WTC11 (cell line): ENCODE results near the gene SLC25A14. TPM values are rescaled to one million over a fixed set of nuclear protein-coding genes. Genes with fewer than 3 reads are reported as not detected.

ENCODE experiments used
- ATAC-seq: fragments of 200-7000 bp; cut with Tn5 transposase; 2 replicates; pipeline ENCODE4 v1.10.0; 2021; ENCODE audit warnings: mild to moderate bottlenecking, moderate library complexity
- CTCF ChIA-PET: fragments of 300-600 bp; sonication (Branson Sonifier 250); formaldehyde crosslinking; loops from one replicate; lab custom pipeline; 2021; ENCODE audit warnings: antibody characterized with exemption; lab: Charles Lee
- POLR2A ChIA-PET: fragments of 350-600 bp; sonication (Branson Sonifier 250); formaldehyde crosslinking; loops from one replicate; lab custom pipeline; 2021; ENCODE audit warnings: antibody characterized with exemption; lab: Charles Lee
- DNase-seq: peaks from one replicate; pipeline ENCODE4 v3.0.0; 2021; ENCODE audit warnings: low spot score
- H3K27ac Mint-ChIP-seq: 2 replicates; pipeline ENCODE4 v1.8.0; 2021; ENCODE audit warnings: mixed read lengths
- H3K27me3 Mint-ChIP-seq: 2 replicates; pipeline ENCODE4 v1.8.0; 2021; ENCODE audit warnings: low read depth, mild to moderate bottlenecking, moderate library complexity, mixed read lengths
- H3K36me3 Mint-ChIP-seq: 2 replicates; pipeline ENCODE4 v1.8.0; 2021; ENCODE audit warnings: mixed read lengths
- H3K4me1 Mint-ChIP-seq: 2 replicates; pipeline ENCODE4 v1.8.0; 2022; ENCODE audit warnings: mixed read lengths
- H3K4me3 Mint-ChIP-seq: 2 replicates; pipeline ENCODE4 v1.8.0; 2021; ENCODE audit warnings: mild to moderate bottlenecking, moderate library complexity, mixed read lengths
- H3K9me3 Mint-ChIP-seq: 2 replicates; pipeline ENCODE4 v1.8.0; 2021; ENCODE audit warnings: mixed read lengths
- CTCF ChIP-seq: fragments of 200-600 bp; IDR thresholded peaks from 2 replicates; pipeline ENCODE4 v1.8.0; 2022; ENCODE audit warnings: antibody characterized with exemption
- E2F1 ChIP-seq: sonication (generic); formaldehyde crosslinking; IDR thresholded peaks from 2 replicates; pipeline ENCODE4 v1.8.0; 2022; ENCODE audit warnings: mild to moderate bottlenecking, missing genetic modification reagents
- GABPB1 ChIP-seq: sonication (generic); formaldehyde crosslinking; IDR thresholded peaks from 2 replicates; pipeline ENCODE4 v1.8.1; 2023; ENCODE audit warnings: mild to moderate bottlenecking, missing genetic modification reagents
- KAT7 ChIP-seq: sonication (generic); formaldehyde crosslinking; IDR thresholded peaks from 2 replicates; pipeline ENCODE4 v1.8.1; 2023; ENCODE audit warnings: missing genetic modification reagents, mild to moderate bottlenecking, borderline replicate concordance
- NFATC4 ChIP-seq: fragments of 250-450 bp; sonication (Bioruptor Pico); IDR thresholded peaks from 2 replicates; pipeline ENCODE4 v1.9.0; 2021; ENCODE audit warnings: mild to moderate bottlenecking
- NFE2L1 ChIP-seq: sonication (generic); formaldehyde crosslinking; IDR thresholded peaks from 2 replicates; pipeline ENCODE4 v1.8.1; 2023; ENCODE audit warnings: missing genetic modification reagents
- RELA ChIP-seq: sonication (generic); formaldehyde crosslinking; IDR thresholded peaks from 2 replicates; pipeline ENCODE4 v1.8.1; 2022; ENCODE audit warnings: missing genetic modification reagents, mild to moderate bottlenecking, borderline replicate concordance
- SP1 ChIP-seq: sonication (generic); formaldehyde crosslinking; conservative IDR thresholded peaks from 2 replicates; pipeline ENCODE4 v1.8.1; 2022; ENCODE audit warnings: missing genetic modification reagents
- TEAD1 ChIP-seq: sonication (generic); formaldehyde crosslinking; IDR thresholded peaks from 2 replicates; pipeline ENCODE4 v1.8.0; 2022; ENCODE audit warnings: mild to moderate bottlenecking, missing genetic modification reagents
- ZNF219 ChIP-seq: sonication (generic); formaldehyde crosslinking; IDR thresholded peaks from 2 replicates; pipeline ENCODE4 v1.8.0; 2023; ENCODE audit warnings: missing genetic modification reagents, mild to moderate bottlenecking, borderline replicate concordance
- ZSCAN18 ChIP-seq: fragments of 250-450 bp; sonication (Bioruptor Pico); IDR thresholded peaks from 2 replicates; pipeline ENCODE4 v2.1.2; 2022; ENCODE audit warnings: mild to moderate bottlenecking, moderate library complexity
- total RNA-seq: library from RNA; stranded (reverse); gene quantifications from 3 replicates; pipeline ENCODE4 v1.2.3, GENCODE V29; 2021
- TF ChIP-seq, protein P1 (sequence below): sonication (generic); formaldehyde crosslinking; IDR thresholded peaks from 2 replicates; pipeline ENCODE4 v1.8.1; 2022; ENCODE audit warnings: low read depth, missing genetic modification reagents, borderline replicate concordance
- TF ChIP-seq, protein P2 (sequence below): sonication (generic); formaldehyde crosslinking; IDR thresholded peaks from 2 replicates; pipeline ENCODE4 v1.8.0; 2022; ENCODE audit warnings: missing genetic modification reagents

Gene SLC25A14
- total RNA-seq, 1 experiment from 2014 or later = 21.2 TPM

GRCh38 chrX:130301405-130301804 is 38.3 kb upstream of the SLC25A14 start:
- TF ChIP-seq NFE2L1 (no peak), ZSCAN18 (CRISPR knock-in tag) (no peak), GABPB1 (no peak), TEAD1 (CRISPR knock-in tag) (no peak), NFATC4 (no peak), CTCF (no peak), KAT7 (CRISPR knock-in tag) (no peak), E2F1 (CRISPR knock-in tag) (no peak)
- TF ChIP-seq, protein P1, sequence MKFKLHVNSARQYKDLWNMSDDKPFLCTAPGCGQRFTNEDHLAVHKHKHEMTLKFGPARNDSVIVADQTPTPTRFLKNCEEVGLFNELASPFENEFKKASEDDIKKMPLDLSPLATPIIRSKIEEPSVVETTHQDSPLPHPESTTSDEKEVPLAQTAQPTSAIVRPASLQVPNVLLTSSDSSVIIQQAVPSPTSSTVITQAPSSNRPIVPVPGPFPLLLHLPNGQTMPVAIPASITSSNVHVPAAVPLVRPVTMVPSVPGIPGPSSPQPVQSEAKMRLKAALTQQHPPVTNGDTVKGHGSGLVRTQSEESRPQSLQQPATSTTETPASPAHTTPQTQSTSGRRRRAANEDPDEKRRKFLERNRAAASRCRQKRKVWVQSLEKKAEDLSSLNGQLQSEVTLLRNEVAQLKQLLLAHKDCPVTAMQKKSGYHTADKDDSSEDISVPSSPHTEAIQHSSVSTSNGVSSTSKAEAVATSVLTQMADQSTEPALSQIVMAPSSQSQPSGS (CRISPR knock-in tag) = no peak
- Mint-ChIP-seq H3K4me3 (no peak overlapping the region), H3K27ac (no peak overlapping the region), H3K9me3 (peaks cover 5% of the 10 kb centered on the region), H3K4me1 (no peaks in the 10 kb centered on the region), H3K36me3 (no peaks in the 10 kb centered on the region), H3K27me3 (no peaks in the 10 kb centered on the region; the same call in 1 of the 2 replicates)
- POLR2A ChIA-PET = no interaction called here
- CTCF ChIA-PET = no interaction called here
- no peak for ATAC-seq
- DNase-seq = no peak

DNA sequence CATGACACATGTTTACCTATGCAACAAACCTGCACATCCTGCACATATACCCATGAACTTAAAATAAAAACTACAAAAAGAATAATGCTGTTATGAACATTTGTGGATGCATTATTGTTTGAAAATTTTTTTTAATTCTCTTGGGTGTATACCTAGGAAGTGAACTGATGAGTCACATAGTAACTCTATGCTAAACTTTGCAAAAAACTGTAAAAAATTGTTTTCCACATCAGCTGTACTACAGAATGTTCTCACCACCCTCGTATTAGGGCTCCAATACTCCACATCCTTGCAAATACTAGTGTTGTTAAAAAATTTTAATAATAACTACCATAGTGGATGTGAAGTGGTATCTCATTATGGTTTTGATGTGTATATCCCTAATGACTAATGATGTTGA is 37.7 kb upstream of the SLC25A14 start:
- Mint-ChIP-seq H3K9me3 (peaks cover 5% of the 10 kb centered on the region), H3K4me3 (no peak overlapping the region), H3K4me1 (no peaks in the 10 kb centered on the region), H3K27ac (no peak overlapping the region), H3K27me3 (no peaks in the 10 kb centered on the region; the same call in 1 of the 2 replicates)
- POLR2A ChIA-PET = no interaction called here
- CTCF ChIA-PET = no interaction called here
- TF ChIP-seq ZNF219 (CRISPR knock-in tag) = no peak
- TF ChIP-seq RELA (CRISPR knock-in tag) = no peak
- no peak for TF ChIP-seq KAT7 (CRISPR knock-in tag)
- TF ChIP-seq, protein P2, sequence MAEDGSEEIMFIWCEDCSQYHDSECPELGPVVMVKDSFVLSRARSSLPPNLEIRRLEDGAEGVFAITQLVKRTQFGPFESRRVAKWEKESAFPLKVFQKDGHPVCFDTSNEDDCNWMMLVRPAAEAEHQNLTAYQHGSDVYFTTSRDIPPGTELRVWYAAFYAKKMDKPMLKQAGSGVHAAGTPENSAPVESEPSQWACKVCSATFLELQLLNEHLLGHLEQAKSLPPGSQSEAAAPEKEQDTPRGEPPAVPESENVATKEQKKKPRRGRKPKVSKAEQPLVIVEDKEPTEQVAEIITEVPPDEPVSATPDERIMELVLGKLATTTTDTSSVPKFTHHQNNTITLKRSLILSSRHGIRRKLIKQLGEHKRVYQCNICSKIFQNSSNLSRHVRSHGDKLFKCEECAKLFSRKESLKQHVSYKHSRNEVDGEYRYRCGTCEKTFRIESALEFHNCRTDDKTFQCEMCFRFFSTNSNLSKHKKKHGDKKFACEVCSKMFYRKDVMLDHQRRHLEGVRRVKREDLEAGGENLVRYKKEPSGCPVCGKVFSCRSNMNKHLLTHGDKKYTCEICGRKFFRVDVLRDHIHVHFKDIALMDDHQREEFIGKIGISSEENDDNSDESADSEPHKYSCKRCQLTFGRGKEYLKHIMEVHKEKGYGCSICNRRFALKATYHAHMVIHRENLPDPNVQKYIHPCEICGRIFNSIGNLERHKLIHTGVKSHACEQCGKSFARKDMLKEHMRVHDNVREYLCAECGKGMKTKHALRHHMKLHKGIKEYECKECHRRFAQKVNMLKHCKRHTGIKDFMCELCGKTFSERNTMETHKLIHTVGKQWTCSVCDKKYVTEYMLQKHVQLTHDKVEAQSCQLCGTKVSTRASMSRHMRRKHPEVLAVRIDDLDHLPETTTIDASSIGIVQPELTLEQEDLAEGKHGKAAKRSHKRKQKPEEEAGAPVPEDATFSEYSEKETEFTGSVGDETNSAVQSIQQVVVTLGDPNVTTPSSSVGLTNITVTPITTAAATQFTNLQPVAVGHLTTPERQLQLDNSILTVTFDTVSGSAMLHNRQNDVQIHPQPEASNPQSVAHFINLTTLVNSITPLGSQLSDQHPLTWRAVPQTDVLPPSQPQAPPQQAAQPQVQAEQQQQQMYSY (CRISPR knock-in tag) = no peak
- TF ChIP-seq SP1 (CRISPR knock-in tag) = no peak
- TF ChIP-seq, all 79 proteins: peak for 0
- H3K36me3 Mint-ChIP-seq = no peaks in the 10 kb centered on the region
- no peak for DNase-seq
- ATAC-seq = no peak
